Endothelial cell (in vitro differentiated cells): ENCODE data around the gene CPNE6. TPM values are rescaled to one million over a fixed set of nuclear protein-coding genes. Genes with fewer than 3 reads are reported as not detected.

Experiments
- DNase-seq: peaks from one replicate; pipeline ENCODE4 v3.0.0; 2021; ENCODE audit warnings: low spot score
- H3K27ac Mint-ChIP-seq: one replicate; pipeline ENCODE4 v1.8.0; 2021; ENCODE audit warnings: mixed read lengths, inconsistent platforms; ENCODE audit not compliant: unreplicated experiment
- H3K27me3 Mint-ChIP-seq: one replicate; pipeline ENCODE4 v1.8.0; 2021; ENCODE audit warnings: mild to moderate bottlenecking, moderate library complexity, mixed read lengths, inconsistent platforms; ENCODE audit not compliant: unreplicated experiment
- H3K36me3 Mint-ChIP-seq: one replicate; pipeline ENCODE4 v1.8.0; 2021; ENCODE audit warnings: mild to moderate bottlenecking, low read depth, mixed read lengths, inconsistent platforms; ENCODE audit not compliant: unreplicated experiment
- H3K4me1 Mint-ChIP-seq: one replicate; pipeline ENCODE4 v1.8.0; 2021; ENCODE audit warnings: mild to moderate bottlenecking, mixed read lengths, inconsistent platforms; ENCODE audit not compliant: unreplicated experiment
- H3K4me3 Mint-ChIP-seq: one replicate; pipeline ENCODE4 v1.8.0; 2021; ENCODE audit warnings: mild to moderate bottlenecking, mixed read lengths, inconsistent platforms; ENCODE audit not compliant: unreplicated experiment
- H3K9me3 Mint-ChIP-seq: one replicate; pipeline ENCODE4 v1.8.0; 2021; ENCODE audit warnings: mixed read lengths, inconsistent platforms; ENCODE audit not compliant: unreplicated experiment
- total RNA-seq: library from RNA; stranded (reverse); fragmentation: NEBNext Ultra II Directional; extraction: Animal tissue kit (Norgen Biotek cat#: 25700); gene quantifications from one replicate; pipeline ENCODE4 v1.2.1, GENCODE V29; 2021; ENCODE audit not compliant: unreplicated experiment
- TF ChIP-seq, protein P1 (sequence below): fragments of 200-600 bp; sonication (generic); IDR thresholded peaks from one replicate; pipeline ENCODE4 v1.5.0; 2021; ENCODE audit warnings: antibody characterized with exemption; ENCODE audit not compliant: unreplicated experiment

Gene CPNE6
- total RNA-seq, 1 donor from 2014 or later, result not detected

DNA sequence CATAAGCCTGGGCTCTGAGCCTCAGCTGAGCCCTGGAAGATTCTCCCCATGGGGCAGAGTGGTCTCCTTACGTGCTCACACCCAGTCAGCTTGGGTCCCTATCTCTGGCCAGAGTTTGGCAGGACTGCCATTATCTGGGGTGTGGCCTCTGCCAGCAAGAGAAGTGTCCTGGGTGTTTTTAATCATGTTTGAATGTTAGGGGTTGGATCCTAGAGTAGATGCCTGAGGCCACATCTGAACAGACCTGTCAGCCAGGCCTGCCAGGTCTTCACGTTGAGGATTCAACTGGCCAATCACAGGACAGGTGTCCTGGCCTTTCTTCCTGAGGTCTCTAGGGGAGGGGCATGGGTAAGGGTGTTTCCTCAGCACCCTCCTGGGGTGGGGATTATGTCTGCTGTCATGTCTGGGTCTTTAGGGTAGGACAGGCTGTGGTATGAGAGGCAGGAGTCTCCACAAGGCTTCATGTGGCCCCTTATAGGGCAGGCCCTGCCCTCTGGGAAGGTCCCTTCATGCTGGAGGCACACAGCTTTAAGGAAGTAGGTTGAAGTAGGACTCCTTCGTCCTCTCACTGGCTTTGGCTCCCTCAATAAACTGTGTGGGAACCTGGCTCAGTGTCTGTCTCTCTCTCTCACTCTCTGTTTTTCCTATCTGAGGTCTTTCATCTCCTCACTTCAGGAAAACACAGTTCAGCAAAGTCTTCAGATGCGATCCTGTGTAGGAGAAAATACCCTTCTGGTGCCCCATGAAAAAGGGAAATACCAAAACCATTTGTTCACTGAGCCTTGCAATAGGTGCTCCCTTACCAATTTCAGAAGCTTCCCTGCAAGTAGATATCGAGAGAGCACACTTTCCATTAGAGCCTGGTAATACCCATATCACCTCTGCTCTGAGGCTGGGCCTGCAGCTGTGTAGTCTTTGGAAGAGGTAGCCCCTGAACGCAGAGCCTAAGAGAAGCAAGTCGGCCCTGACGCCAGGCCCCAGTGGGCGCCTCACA lies 52.4 kb downstream of the CPNE6 start:
- Mint-ChIP-seq H3K4me3 (no peak overlapping the region), H3K27ac (no peak overlapping the region), H3K9me3 (no peaks in the 10 kb centered on the region), H3K4me1 (no peaks in the 10 kb centered on the region), H3K27me3 (no peaks in the 10 kb centered on the region), H3K36me3 (peaks cover 32% of the 10 kb centered on the region)
- TF ChIP-seq, protein P1, sequence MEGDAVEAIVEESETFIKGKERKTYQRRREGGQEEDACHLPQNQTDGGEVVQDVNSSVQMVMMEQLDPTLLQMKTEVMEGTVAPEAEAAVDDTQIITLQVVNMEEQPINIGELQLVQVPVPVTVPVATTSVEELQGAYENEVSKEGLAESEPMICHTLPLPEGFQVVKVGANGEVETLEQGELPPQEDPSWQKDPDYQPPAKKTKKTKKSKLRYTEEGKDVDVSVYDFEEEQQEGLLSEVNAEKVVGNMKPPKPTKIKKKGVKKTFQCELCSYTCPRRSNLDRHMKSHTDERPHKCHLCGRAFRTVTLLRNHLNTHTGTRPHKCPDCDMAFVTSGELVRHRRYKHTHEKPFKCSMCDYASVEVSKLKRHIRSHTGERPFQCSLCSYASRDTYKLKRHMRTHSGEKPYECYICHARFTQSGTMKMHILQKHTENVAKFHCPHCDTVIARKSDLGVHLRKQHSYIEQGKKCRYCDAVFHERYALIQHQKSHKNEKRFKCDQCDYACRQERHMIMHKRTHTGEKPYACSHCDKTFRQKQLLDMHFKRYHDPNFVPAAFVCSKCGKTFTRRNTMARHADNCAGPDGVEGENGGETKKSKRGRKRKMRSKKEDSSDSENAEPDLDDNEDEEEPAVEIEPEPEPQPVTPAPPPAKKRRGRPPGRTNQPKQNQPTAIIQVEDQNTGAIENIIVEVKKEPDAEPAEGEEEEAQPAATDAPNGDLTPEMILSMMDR, result no peak
- DNase-seq, result no peak

GRCh38 chr14:24126939-24127338 lies 55.6 kb downstream of the CPNE6 start:
- H3K27me3 Mint-ChIP-seq, result peaks cover 1% of the 10 kb centered on the region
- H3K9me3 Mint-ChIP-seq, result no peaks in the 10 kb centered on the region
- TF ChIP-seq, protein P1, result no peak
- no peak overlapping the region for H3K27ac Mint-ChIP-seq
- H3K4me1 Mint-ChIP-seq, result peaks cover 9% of the 10 kb centered on the region
- H3K4me3 Mint-ChIP-seq, result no peak overlapping the region
- DNase-seq, result no peak
- peaks cover 14% of the 10 kb centered on the region for H3K36me3 Mint-ChIP-seq

DNA sequence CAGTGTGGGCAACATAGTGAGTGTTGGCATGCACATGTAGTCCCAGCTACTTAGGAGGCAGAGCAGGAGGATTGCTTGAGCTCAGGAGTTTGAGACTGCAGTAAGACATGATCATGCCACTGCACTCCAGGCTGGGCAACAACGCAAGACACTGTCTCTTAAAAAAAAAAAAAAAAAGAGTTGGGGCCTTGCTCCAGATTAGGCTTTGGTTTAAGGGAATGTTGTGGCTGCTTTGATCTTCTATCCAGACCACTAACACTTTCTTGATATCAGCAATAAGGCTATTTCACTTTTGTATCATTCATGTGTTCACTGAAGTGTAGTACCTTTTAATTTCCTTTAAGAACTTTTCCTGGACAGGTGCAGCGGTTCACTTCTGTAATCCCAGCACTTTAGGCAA lies 56.3 kb downstream of the CPNE6 start:
- DNase-seq, result no peak
- TF ChIP-seq, protein P1, result no peak
- peaks cover 11% of the 10 kb centered on the region for H3K36me3 Mint-ChIP-seq
- no peak overlapping the region for H3K4me3 Mint-ChIP-seq
- H3K27ac Mint-ChIP-seq, result no peak overlapping the region
- H3K9me3 Mint-ChIP-seq, result no peaks in the 10 kb centered on the region
- peaks cover 2% of the 10 kb centered on the region for H3K27me3 Mint-ChIP-seq
- peaks cover 15% of the 10 kb centered on the region for H3K4me1 Mint-ChIP-seq

Other genes with a start within 250 kb of the CPNE6 start
- 18.9 TPM for gene DHRS4, start 117.8 kb upstream of the CPNE6 start, total RNA-seq
- 19.2 TPM for gene DHRS4L2, start 82.6 kb upstream of the CPNE6 start, total RNA-seq
- gene CARMIL3, start 19.6 kb upstream of the CPNE6 start, total RNA-seq, result 1.4 TPM
- gene PCK2, start 22.7 kb downstream of the CPNE6 start, total RNA-seq, result 23.9 TPM
- gene DCAF11, start 43.2 kb downstream of the CPNE6 start, total RNA-seq, result 38.2 TPM
- 1.2 TPM for gene NRL, start 43.4 kb downstream of the CPNE6 start, total RNA-seq
- 0.59 TPM for gene FITM1, start 59.1 kb downstream of the CPNE6 start, total RNA-seq
- gene PSME1, start 64.6 kb downstream of the CPNE6 start, total RNA-seq, result 43.6 TPM
- gene EMC9, start 70.0 kb downstream of the CPNE6 start, total RNA-seq, result 16.7 TPM
- gene PSME2, start 75.0 kb downstream of the CPNE6 start, total RNA-seq, result 73.6 TPM
- gene RNF31, start 75.9 kb downstream of the CPNE6 start, total RNA-seq, result 90.2 TPM
- 25.7 TPM for gene IRF9, start 89.7 kb downstream of the CPNE6 start, total RNA-seq
- gene REC8, start 100.5 kb downstream of the CPNE6 start, total RNA-seq, result 31.8 TPM
- gene IPO4, start 117.3 kb downstream of the CPNE6 start, total RNA-seq, result 29.0 TPM
- gene TM9SF1, start 123.9 kb downstream of the CPNE6 start, total RNA-seq, result 41.8 TPM
- not detected for gene TSSK4, start 134.1 kb downstream of the CPNE6 start, total RNA-seq
- gene CHMP4A, start 141.9 kb downstream of the CPNE6 start, total RNA-seq, result 34.3 TPM
- gene MDP1, start 144.5 kb downstream of the CPNE6 start, total RNA-seq, result 17.4 TPM
- 154 TPM for gene NEDD8, start 160.8 kb downstream of the CPNE6 start, total RNA-seq
- 61.3 TPM for gene GMPR2, start 161.4 kb downstream of the CPNE6 start, total RNA-seq
- gene TINF2, start 171.1 kb downstream of the CPNE6 start, total RNA-seq, result 25.4 TPM
- 1.7 TPM for gene TGM1, start 191.6 kb downstream of the CPNE6 start, total RNA-seq
- 17.7 TPM for gene RABGGTA, start 200.0 kb downstream of the CPNE6 start, total RNA-seq
- 17.7 TPM for gene DHRS1, start 228.2 kb downstream of the CPNE6 start, total RNA-seq
- gene NOP9, start 228.3 kb downstream of the CPNE6 start, total RNA-seq, result 27.2 TPM
- gene CIDEB, start 236.4 kb downstream of the CPNE6 start, total RNA-seq, result 0.82 TPM
- 13.3 TPM for gene LTB4R2, start 238.6 kb downstream of the CPNE6 start, total RNA-seq
- 9.5 TPM for gene LTB4R, start 239.9 kb downstream of the CPNE6 start, total RNA-seq